ENCODE measurements around the gene CCDC194. TPM values are rescaled to one million over a fixed set of nuclear protein-coding genes. Genes with fewer than 3 reads are reported as not detected.

The CCDC194 gene
- total RNA-seq, 1 donor from 2014 or later = not detected

GRCh38 chr19:17405250-17406045, 11.5 kb upstream of the CCDC194 start, which contains the start of gene BST2:
TSS of gene BST2 (minus strand) at chr19:17405630. CDS start at chr19:17405575, 55 bp downstream.
- peaks cover 3% of the 10 kb centered on the region for H3K27me3 Mint-ChIP-seq (ENCODE audit: low read depth)

DNA sequence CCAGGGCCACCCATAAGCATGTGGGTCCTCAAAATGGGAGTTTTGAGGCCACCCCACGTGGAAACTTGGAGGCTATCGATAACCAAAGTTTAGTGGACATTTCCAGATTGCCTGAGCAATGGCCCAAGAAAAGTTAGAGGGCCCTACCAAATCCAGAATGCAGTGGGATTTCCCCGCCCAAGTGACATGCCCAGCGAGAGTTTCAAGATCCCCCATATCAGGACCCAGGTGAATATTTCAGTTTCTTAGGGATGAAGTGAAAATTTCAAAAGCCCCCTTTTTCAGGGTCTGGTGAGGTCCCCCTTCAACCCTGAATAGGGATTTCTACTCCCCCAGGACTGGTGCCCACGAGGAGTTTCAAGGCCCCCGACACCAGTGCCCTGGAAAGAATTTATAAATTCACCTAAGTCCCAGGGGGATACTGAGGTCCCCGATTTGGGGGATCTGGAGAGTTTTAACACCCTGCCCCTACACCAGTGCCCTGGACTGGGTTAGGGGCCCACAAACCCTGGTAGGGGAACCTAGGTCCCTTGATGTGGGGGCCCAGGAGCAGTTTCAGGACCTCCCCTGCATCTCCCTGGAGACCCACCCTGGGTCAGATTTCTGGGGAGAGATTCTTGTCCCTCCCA, 10.7 kb upstream of the CCDC194 start:
- H3K4me1 Mint-ChIP-seq (ENCODE audit: low read depth) = peaks cover 14% of the 10 kb centered on the region
- no peak for TF ChIP-seq CTCF (IDR thresholded peaks at IDR 0.05)
- no peaks in the 10 kb centered on the region for H3K9me3 Mint-ChIP-seq (ENCODE audit: low read depth)
- H3K4me3 Mint-ChIP-seq (ENCODE audit: unreplicated experiment) = no peak overlapping the region
- no peaks in the 10 kb centered on the region for H3K36me3 Mint-ChIP-seq (ENCODE audit: low read depth)
- no peak for DNase-seq (ENCODE audit: low spot score)
- peaks cover 3% of the 10 kb centered on the region for H3K27me3 Mint-ChIP-seq (ENCODE audit: low read depth)
- no peak overlapping the region for H3K27ac Mint-ChIP-seq (ENCODE audit: unreplicated experiment)

More at GRCh38 chr19:17405250-17406045, 11.5 kb upstream of the CCDC194 start, which contains the start of gene BST2:
- no peaks in the 10 kb centered on the region for H3K36me3 Mint-ChIP-seq (ENCODE audit: low read depth)
- H3K4me3 Mint-ChIP-seq (ENCODE audit: unreplicated experiment) = no peak within 1 kb of the TSS
- peaks cover 14% of the 10 kb centered on the region for H3K4me1 Mint-ChIP-seq (ENCODE audit: low read depth)
- no peaks in the 10 kb centered on the region for H3K9me3 Mint-ChIP-seq (ENCODE audit: low read depth)
- H3K27ac Mint-ChIP-seq (ENCODE audit: unreplicated experiment) = no peak within 1 kb of the TSS
- TF ChIP-seq CTCF (IDR thresholded peaks at IDR 0.05) = no peak
- no peak for DNase-seq (ENCODE audit: low spot score)

- Mint-ChIP-seq H3K9me3 (ENCODE audit: low read depth) (no peaks in the 10 kb centered on the region), H3K4me1 (ENCODE audit: low read depth) (peaks cover 14% of the 10 kb centered on the region), H3K36me3 (ENCODE audit: low read depth) (no peaks in the 10 kb centered on the region), H3K4me3 (ENCODE audit: unreplicated experiment) (no peak overlapping the region), H3K27me3 (ENCODE audit: low read depth) (peaks cover 3% of the 10 kb centered on the region), H3K27ac (ENCODE audit: unreplicated experiment) (no peak overlapping the region)
- no peak for DNase-seq (ENCODE audit: low spot score)
- no peak for TF ChIP-seq CTCF (IDR thresholded peaks at IDR 0.05)
These were observed 10.0 kb upstream of the CCDC194 start for GRCh38 chr19:17404015-17404414.

- H3K36me3 Mint-ChIP-seq (ENCODE audit: low read depth) = no peaks in the 10 kb centered on the region
- no peaks in the 10 kb centered on the region for H3K9me3 Mint-ChIP-seq (ENCODE audit: low read depth)
- TF ChIP-seq CTCF (IDR thresholded peaks at IDR 0.05) = no peak
- H3K4me3 Mint-ChIP-seq (ENCODE audit: unreplicated experiment) = no peak overlapping the region
- no peak overlapping the region for H3K27ac Mint-ChIP-seq (ENCODE audit: unreplicated experiment)
- no peak for DNase-seq (ENCODE audit: low spot score)
- H3K27me3 Mint-ChIP-seq (ENCODE audit: low read depth) = peaks cover 3% of the 10 kb centered on the region
- H3K4me1 Mint-ChIP-seq (ENCODE audit: low read depth) = peaks cover 14% of the 10 kb centered on the region
These were observed 9.2 kb upstream of the CCDC194 start for GRCh38 chr19:17402982-17403855.

- Mint-ChIP-seq H3K4me1 (ENCODE audit: low read depth) (peaks cover 8% of the 10 kb centered on the region), H3K27ac (ENCODE audit: unreplicated experiment) (no peak overlapping the region), H3K9me3 (ENCODE audit: low read depth) (no peaks in the 10 kb centered on the region), H3K36me3 (ENCODE audit: low read depth) (no peaks in the 10 kb centered on the region), H3K4me3 (ENCODE audit: unreplicated experiment) (no peak overlapping the region), H3K27me3 (ENCODE audit: low read depth) (peaks cover 3% of the 10 kb centered on the region)
- TF ChIP-seq CTCF (IDR thresholded peaks at IDR 0.05) = no peak
- DNase-seq (ENCODE audit: low spot score) = no peak
These were observed 7.6 kb upstream of the CCDC194 start for GRCh38 chr19:17401628-17402027.
